GM10266 (cell line): Measurements from ENCODE around the gene MIGA1.

ENCODE experiments used
- DNase-seq: peaks from one replicate; pipeline ENCODE4 v3.0.0; 2012; ENCODE audit errors: extremely low spot score
- CTCF ChIP-seq: IDR thresholded peaks from 2 replicates; pipeline ENCODE4 v1.5.1; 2012; ENCODE audit warnings: mild to moderate bottlenecking, low read depth; ENCODE audit not compliant: control insufficient read depth, insufficient read depth; ENCODE audit errors: missing control alignments

Gene MIGA1

GRCh38 chr1:77850082-77850481 is 70.6 kb downstream of the MIGA1 start:
- no peak for DNase-seq
- TF ChIP-seq CTCF: no peak

- TF ChIP-seq CTCF: no peak
- no peak for DNase-seq
Observed at GRCh38 chr1:77857552-77857951, 78.1 kb downstream of the MIGA1 start.

GRCh38 chr1:77858725-77859124 is 79.3 kb downstream of the MIGA1 start:
- no peak for DNase-seq
- TF ChIP-seq CTCF: no peak

GRCh38 chr1:77859248-77859647 is 79.8 kb downstream of the MIGA1 start:
- TF ChIP-seq CTCF: no peak
- DNase-seq: no peak

- no peak for DNase-seq
- TF ChIP-seq CTCF: no peak
Observed at GRCh38 chr1:77866296-77866695, 86.8 kb downstream of the MIGA1 start.

- TF ChIP-seq CTCF: no peak
- no peak for DNase-seq
Observed at GRCh38 chr1:77872645-77873044, 93.2 kb downstream of the MIGA1 start.

- DNase-seq: no peak
Observed at GRCh38 chr1:77873461-77873860, 94.0 kb downstream of the MIGA1 start.

More at GRCh38 chr1:77873461-77873860, 94.0 kb downstream of the MIGA1 start:
- no peak for TF ChIP-seq CTCF
